T-cell (primary cell): ENCODE data around the gene UBA6. TPM values are rescaled to one million over a fixed set of nuclear protein-coding genes. Genes with fewer than 3 reads are reported as not detected.

Experiments used
- ATAC-seq, 4 experiments: fragments of 200-7000 bp in 3 of 4; fragments of 150-1000 bp in 1 of 4; cut with Tn5 transposase; replicated peaks in 1 of 4; 1 replicate in 3 of 4; 2 replicates in 1 of 4; pipeline ENCODE4 v1.10.0; 2021; ENCODE audit warnings: moderate library complexity in 3 of 4, mild to moderate bottlenecking in 2 of 4, moderate number of reproducible peaks in 1 of 4
- CTCF ChIA-PET, 2 donors: fragments of 300-600 bp; sonication (Branson Sonifier 250); formaldehyde crosslinking; loops; one replicate each; lab custom pipeline; 2022; ENCODE audit warnings: antibody characterized with exemption in 2 of 2; lab: Charles Lee
- POLR2A ChIA-PET, 2 donors: fragments of 300-600 bp; sonication (Branson Sonifier 250); formaldehyde crosslinking; loops; one replicate each; lab custom pipeline; 2022; ENCODE audit warnings: antibody characterized with exemption in 2 of 2; lab: Charles Lee
- DNase-seq, 35 experiments: peaks; one replicate each; pipeline versions ENCODE4 v3.0.0 to v3.0.0-alpha.2; 2013 to 2023
- H3K27ac ChIP-seq: one replicate; pipeline ENCODE4 v1.5.1; 2013; ENCODE audit warnings: low read length
- H3K27me3 ChIP-seq, 2 experiments: replicated peaks in 1 of 2; 1 replicate in 1 of 2; 2 replicates in 1 of 2; pipeline versions ENCODE4 v1.6.1 to v1.7.0; 2013; ENCODE audit warnings: low read length in 1 of 2, mixed read lengths in 1 of 2; ENCODE audit not compliant: control insufficient read depth in 2 of 2, insufficient read depth in 2 of 2; ENCODE audit errors: extremely low read depth in 1 of 2
- H3K36me3 ChIP-seq, 2 donors: 1 replicate in 1 of 2; 2 replicates in 1 of 2; pipeline versions ENCODE4 v1.6.1 to v1.7.0; 2013; ENCODE audit warnings: low read length in 1 of 2; ENCODE audit not compliant: control insufficient read depth in 2 of 2, insufficient read depth in 1 of 2; ENCODE audit errors: extremely low read depth in 1 of 2
- H3K4me1 ChIP-seq, 2 experiments: 1 replicate in 1 of 2; 2 replicates in 1 of 2; pipeline versions ENCODE4 v1.6.1 to v1.7.0; 2013; ENCODE audit warnings: low read length in 2 of 2, mixed read lengths in 1 of 2; ENCODE audit not compliant: insufficient read depth in 2 of 2, control insufficient read depth in 1 of 2; ENCODE audit errors: extremely low read depth in 1 of 2
- H3K4me3 ChIP-seq, 2 donors: 1 replicate in 1 of 2; 2 replicates in 1 of 2; pipeline versions ENCODE4 v1.5.1 to v1.7.0; 2013; ENCODE audit warnings: mild to moderate bottlenecking in 2 of 2, low read length in 1 of 2, moderate library complexity in 1 of 2; ENCODE audit not compliant: control insufficient read depth in 1 of 2; ENCODE audit errors: extremely low read depth in 1 of 2
- H3K9me3 ChIP-seq: 2 replicates; pipeline ENCODE4 v1.7.0; 2013
- H3K27ac Mint-ChIP-seq, 2 donors: one replicate each; pipeline ENCODE4 v1.8.0; 2020 to 2021; ENCODE audit warnings: mild to moderate bottlenecking in 2 of 2, mixed read lengths in 2 of 2
- H3K27me3 Mint-ChIP-seq, 2 donors: one replicate each; pipeline ENCODE4 v1.8.0; 2021 to 2022; ENCODE audit warnings: mixed read lengths in 2 of 2
- H3K36me3 Mint-ChIP-seq: one replicate; pipeline ENCODE4 v1.8.0; 2021; ENCODE audit warnings: mixed read lengths
- H3K4me1 Mint-ChIP-seq, 3 donors: one replicate each; pipeline ENCODE4 v1.8.0; 2020 to 2022; ENCODE audit warnings: mixed read lengths in 3 of 3, mild to moderate bottlenecking in 1 of 3
- H3K4me3 Mint-ChIP-seq, 3 donors: one replicate each; pipeline ENCODE4 v1.8.0; 2020 to 2022; ENCODE audit warnings: mild to moderate bottlenecking in 3 of 3, mixed read lengths in 3 of 3, moderate library complexity in 3 of 3
- H3K9me3 Mint-ChIP-seq, 3 donors: one replicate each; pipeline ENCODE4 v1.8.0; 2020 to 2022; ENCODE audit warnings: mixed read lengths in 3 of 3
- WGBS: methylation state at CpG from one replicate; pipeline ENCODE4 v1.1.5; 2013; ENCODE audit warnings: missing lambda C conversion rate; ENCODE audit not compliant: insufficient coverage; 5-methylcytosine and 5-hydroxymethylcytosine counted together
- total RNA-seq, 35 experiments: library from RNA in 6 of 35; stranded (reverse) in 6 of 35; fragments of 120-200 nt in 1 of 35; gene quantifications; one replicate each; pipeline versions ENCODE4 v1.2.1 to v1.2.4 and lab custom pipeline; 2013 to 2026

Gene UBA6
- total RNA-seq, 5 donors from 2014 or later (not counting 1 experiment from before 2014, with no cell fraction given): 42.3 to 48.4 (median 43.0) TPM

DNA sequence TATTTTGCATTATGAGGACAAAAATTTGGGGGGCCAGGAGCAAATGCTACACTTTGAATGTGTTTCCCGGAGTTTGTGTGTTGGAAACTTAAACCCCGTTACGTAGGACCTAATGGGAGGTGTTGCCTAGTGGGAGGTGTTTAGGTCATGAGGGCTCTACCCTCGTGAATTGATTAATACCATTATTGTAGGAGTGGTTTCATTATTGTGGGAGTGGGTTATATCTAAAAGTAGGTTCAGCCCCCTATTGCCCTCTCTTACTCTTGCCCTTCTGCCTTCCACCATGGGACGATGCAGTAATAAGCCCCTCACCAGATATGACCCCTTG, 15.5 kb downstream of the UBA6 start:
- Mint-ChIP-seq H3K4me1 (peaks cover 29 to 40% (median 35%) of the 10 kb centered on the region in 3 donors), H3K4me3 (no peak overlapping the region), H3K9me3 (no peaks in the 10 kb centered on the region), H3K27ac (no peak overlapping the region), H3K36me3 (peaks cover 47% of the 10 kb centered on the region), H3K27me3 (no peaks in the 10 kb centered on the region)
- DNase-seq: no peak
- ATAC-seq: no peak
- Histone ChIP-seq H3K27ac (no peak overlapping the region), H3K4me1 (peaks cover 0 to 2% of the 10 kb centered on the region in 2 experiments), H3K4me3 (no peak overlapping the region), H3K9me3 (no peaks in the 10 kb centered on the region), H3K27me3 (no peaks in the 10 kb centered on the region), H3K36me3 (peaks cover 0 to 22% of the 10 kb centered on the region in 2 donors)
- ChIA-PET CTCF (no interaction called here), POLR2A (no interaction called here)
- WGBS: no CpG with 5 or more reads among the region's 5 CpGs

DNA sequence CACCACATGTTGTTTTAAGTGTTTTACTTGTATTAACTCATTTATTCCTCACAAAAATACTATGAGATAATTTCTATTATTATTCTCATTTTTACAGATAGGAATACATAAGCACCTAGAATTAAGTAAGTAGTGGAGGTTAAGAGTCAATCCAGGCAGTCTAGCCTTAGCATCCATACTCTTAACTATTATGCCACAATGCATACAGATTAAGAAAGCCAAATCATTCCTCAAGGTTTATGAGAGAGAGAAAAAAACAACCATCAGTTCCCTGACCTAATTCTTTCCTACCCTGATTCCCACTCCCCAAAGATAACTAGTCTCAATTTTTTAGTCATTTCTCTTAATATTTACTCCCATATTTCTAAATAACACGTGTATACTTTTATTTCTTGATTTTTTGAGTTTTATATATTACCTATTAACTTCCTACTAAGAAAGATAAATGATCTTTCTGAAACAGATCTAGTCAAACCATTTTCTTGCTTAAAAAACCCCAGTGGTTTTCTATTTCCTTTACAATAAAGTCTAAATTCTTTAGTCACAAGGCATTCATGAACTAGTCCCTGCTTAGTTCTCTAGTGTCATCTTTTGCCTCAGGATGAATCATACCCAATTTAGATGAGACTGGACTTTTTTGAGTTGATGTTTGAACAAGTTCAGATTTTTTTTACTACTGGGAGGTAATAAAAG, 16.0 kb downstream of the UBA6 start:
- H3K9me3 Mint-ChIP-seq: no peaks in the 10 kb centered on the region

GRCh38 chr4:67682266-67682665, 18.7 kb downstream of the UBA6 start:
- peaks cover 0 to 28% of the 10 kb centered on the region in 2 donors for H3K36me3 ChIP-seq
- no peak overlapping the region for H3K4me3 Mint-ChIP-seq
- no peak overlapping the region for H3K4me3 ChIP-seq
- H3K36me3 Mint-ChIP-seq: peaks cover 42% of the 10 kb centered on the region
- H3K4me1 Mint-ChIP-seq: peaks cover 23 to 31% (median 25%) of the 10 kb centered on the region in 3 donors
- H3K27ac Mint-ChIP-seq: no peak overlapping the region
- H3K27me3 Mint-ChIP-seq: no peaks in the 10 kb centered on the region
- H3K9me3 ChIP-seq: no peaks in the 10 kb centered on the region
- peaks cover 0 to 2% of the 10 kb centered on the region in 2 experiments for H3K4me1 ChIP-seq
- no peaks in the 10 kb centered on the region for H3K9me3 Mint-ChIP-seq
- WGBS: no CpG with 5 or more reads among the region's 1 CpG
- DNase-seq (no peak), ATAC-seq (no peak)
- H3K27ac ChIP-seq: no peak overlapping the region
- POLR2A ChIA-PET: interaction anchor here in 1 of 2 donors (0.7 kb wide), 1 partner anchor 158 kb away, joined by 3 read pairs; no protein-coding TSS in a partner anchor
- H3K27me3 ChIP-seq: no peaks in the 10 kb centered on the region
- CTCF ChIA-PET: no interaction called here

More for the DNA sequence above, 16.0 kb downstream of the UBA6 start:
- ChIA-PET POLR2A (no interaction called here), CTCF (no interaction called here)
- no peak overlapping the region for H3K27ac ChIP-seq
- Mint-ChIP-seq H3K4me3 (no peak overlapping the region), H3K27me3 (no peaks in the 10 kb centered on the region), H3K4me1 (peaks cover 24 to 38% (median 32%) of the 10 kb centered on the region in 3 donors), H3K36me3 (peaks cover 44% of the 10 kb centered on the region), H3K27ac (peak overlapping the region in 1 of 2 donors; percentile 6)
- H3K4me3 ChIP-seq: no peak overlapping the region
- no peaks in the 10 kb centered on the region for H3K9me3 ChIP-seq
- H3K27me3 ChIP-seq: no peaks in the 10 kb centered on the region
- H3K36me3 ChIP-seq: peaks cover 0 to 22% of the 10 kb centered on the region in 2 donors
- WGBS: no CpG with 5 or more reads among the region's 1 CpG
- no peak for DNase-seq
- no peak for ATAC-seq
- peaks cover 0 to 2% of the 10 kb centered on the region in 2 experiments for H3K4me1 ChIP-seq

GRCh38 chr4:67680581-67681222, 20.3 kb downstream of the UBA6 start:
- Histone ChIP-seq H3K36me3 (peaks cover 5 to 35% of the 10 kb centered on the region in 2 donors), H3K4me3 (no peak overlapping the region), H3K4me1 (no peaks in the 10 kb centered on the region), H3K27me3 (no peaks in the 10 kb centered on the region), H3K27ac (no peak overlapping the region), H3K9me3 (no peaks in the 10 kb centered on the region)
- H3K36me3 Mint-ChIP-seq: peaks cover 49% of the 10 kb centered on the region
- 60% methylated on average over 1 of the region's 2 CpGs for WGBS
- no peaks in the 10 kb centered on the region for H3K9me3 Mint-ChIP-seq
- ChIA-PET POLR2A (no interaction called here), CTCF (no interaction called here)
- no peaks in the 10 kb centered on the region for H3K27me3 Mint-ChIP-seq
- ATAC-seq (no peak), DNase-seq (no peak)
- H3K27ac Mint-ChIP-seq: no peak overlapping the region
- no peak overlapping the region for H3K4me3 Mint-ChIP-seq
- H3K4me1 Mint-ChIP-seq: peaks cover 13 to 22% (median 17%) of the 10 kb centered on the region in 3 donors

GRCh38 chr4:67678612-67679011, 22.3 kb downstream of the UBA6 start:
- WGBS: no CpG with 5 or more reads among the region's 2 CpGs
- Histone ChIP-seq H3K4me3 (no peak overlapping the region), H3K4me1 (no peaks in the 10 kb centered on the region), H3K27ac (no peak overlapping the region), H3K36me3 (peaks cover 5 to 52% of the 10 kb centered on the region in 2 donors), H3K27me3 (no peaks in the 10 kb centered on the region), H3K9me3 (no peaks in the 10 kb centered on the region)
- Mint-ChIP-seq H3K4me1 (peaks cover 4 to 13% (median 5%) of the 10 kb centered on the region in 3 donors), H3K9me3 (no peaks in the 10 kb centered on the region), H3K27ac (no peak overlapping the region), H3K4me3 (no peak overlapping the region), H3K36me3 (peaks cover 55% of the 10 kb centered on the region), H3K27me3 (no peaks in the 10 kb centered on the region)
- ATAC-seq: no peak
- no peak for DNase-seq
- ChIA-PET CTCF (no interaction called here), POLR2A (no interaction called here)

DNA sequence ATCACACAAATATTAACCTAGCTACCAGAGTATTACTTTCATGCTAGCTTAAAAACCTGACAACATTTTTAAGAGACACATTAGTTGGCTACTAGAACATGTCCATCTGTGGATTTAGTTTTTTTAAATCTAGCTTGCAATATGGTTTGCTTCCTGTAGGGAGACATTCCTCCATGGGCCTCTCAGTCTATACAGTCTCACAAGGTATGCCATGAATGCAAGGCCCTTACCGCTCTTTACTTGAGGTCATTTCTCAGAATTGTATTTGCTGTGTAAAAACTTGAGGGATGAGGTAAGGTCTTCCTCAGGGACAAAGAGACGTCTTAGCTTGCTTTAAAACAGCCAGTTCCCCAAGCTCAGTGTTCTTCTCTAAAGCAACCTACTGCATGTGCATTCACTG, 26.9 kb downstream of the UBA6 start:
- H3K4me3 ChIP-seq: no peak overlapping the region
- peaks cover 5 to 63% of the 10 kb centered on the region in 2 donors for H3K36me3 ChIP-seq
- no peaks in the 10 kb centered on the region for H3K9me3 Mint-ChIP-seq
- DNase-seq (no peak), ATAC-seq (no peak)
- H3K9me3 ChIP-seq: no peaks in the 10 kb centered on the region
- no peak overlapping the region for H3K27ac Mint-ChIP-seq
- peaks cover 58% of the 10 kb centered on the region for H3K36me3 Mint-ChIP-seq
- no peaks in the 10 kb centered on the region for H3K27me3 ChIP-seq
- peaks cover 2 to 4% (median 4%) of the 10 kb centered on the region in 3 donors for H3K4me1 Mint-ChIP-seq
- CTCF ChIA-PET: interaction anchor here in 1 of 2 donors (1.2 kb wide), 1 partner anchor 25 kb away, joined by 4 read pairs; no protein-coding TSS in a partner anchor
- no peak overlapping the region for H3K27ac ChIP-seq
- no peaks in the 10 kb centered on the region for H3K27me3 Mint-ChIP-seq
- no peak overlapping the region for H3K4me3 Mint-ChIP-seq
- POLR2A ChIA-PET: interaction anchor here (0.6 kb wide), 2 partner anchors 13 to 694 kb away, joined by 3 read pairs; no protein-coding TSS in a partner anchor
- no peaks in the 10 kb centered on the region for H3K4me1 ChIP-seq
- 100% methylated on average over 1 of the region's 2 CpGs for WGBS
